HepG2 (cell line): Measurements from ENCODE around the gene SEPTIN2. TPM values are rescaled to one million over a fixed set of nuclear protein-coding genes. Genes with fewer than 3 reads are reported as not detected.
A peak's percentile ranks its signal among the peaks of the same experiment; 100 is the strongest.

ENCODE experiments used
- ARNT2 ChIP-seq: sonication (generic); formaldehyde crosslinking; IDR thresholded peaks from 2 replicates; pipeline ENCODE4 v1.8.0; 2022; ENCODE audit warnings: mild to moderate bottlenecking, low read depth, missing genetic modification reagents, moderate library complexity
- ATF7 ChIP-seq, 2 experiments: fragments of 450-650 bp in 1 of 2; sonication (generic) in 1 of 2; formaldehyde crosslinking in 1 of 2; IDR thresholded peaks; 2 replicates each; pipeline versions ENCODE4 v1.4.0 to v1.6.1; 2016 to 2020; ENCODE audit warnings: antibody characterized with exemption in 1 of 2, mild to moderate bottlenecking in 1 of 2, missing genetic modification reagents in 1 of 2
- DBP ChIP-seq: sonication (generic); formaldehyde crosslinking; IDR thresholded peaks from 2 replicates; pipeline ENCODE4 v1.4.0; 2020; ENCODE audit warnings: missing genetic modification reagents; ENCODE audit errors: not compliant biosample characterization
- HMGA1 ChIP-seq: sonication (generic); formaldehyde crosslinking; conservative IDR thresholded peaks from 2 replicates; pipeline ENCODE4 v1.4.0; 2020; ENCODE audit warnings: missing genetic modification reagents
- NCOA2 ChIP-seq: sonication (generic); formaldehyde crosslinking; IDR thresholded peaks from 2 replicates; pipeline ENCODE4 v1.8.0; 2022; ENCODE audit warnings: inconsistent platforms
- PHB2 ChIP-seq: fragments of 450-650 bp; IDR thresholded peaks from 2 replicates; pipeline ENCODE4 v1.6.1; 2018; ENCODE audit not compliant: partially characterized antibody
- PRMT3 ChIP-seq: sonication (generic); formaldehyde crosslinking; IDR thresholded peaks from 2 replicates; pipeline ENCODE4 v1.8.1; 2022; ENCODE audit warnings: low read depth, mild to moderate bottlenecking, moderate library complexity, missing genetic modification reagents, borderline replicate concordance
- RARG ChIP-seq: sonication (generic); formaldehyde crosslinking; IDR thresholded peaks from 2 replicates; pipeline ENCODE4 v1.4.0; 2020; ENCODE audit warnings: low read depth, mild to moderate bottlenecking, missing genetic modification reagents
- SP2 ChIP-seq: sonication (generic); formaldehyde crosslinking; IDR thresholded peaks from 2 replicates; pipeline ENCODE4 v1.5.1; 2020; ENCODE audit warnings: mild to moderate bottlenecking, missing genetic modification reagents
- TBX3 ChIP-seq: fragments of 450-650 bp; IDR thresholded peaks from 2 replicates; pipeline ENCODE4 v1.6.1; 2017; ENCODE audit warnings: antibody characterized with exemption, mild to moderate bottlenecking, inconsistent platforms, borderline replicate concordance
- YEATS4 ChIP-seq: sonication (generic); formaldehyde crosslinking; IDR thresholded peaks from 2 replicates; pipeline ENCODE4 v1.4.0; 2020; ENCODE audit warnings: missing genetic modification reagents, borderline replicate concordance
- ZNF18 ChIP-seq: sonication (generic); formaldehyde crosslinking; IDR thresholded peaks from 2 replicates; pipeline ENCODE4 v1.8.0; 2022; ENCODE audit warnings: mild to moderate bottlenecking, missing genetic modification reagents; ENCODE audit not compliant: insufficient replicate concordance
- ZNF441 ChIP-seq: sonication (generic); formaldehyde crosslinking; IDR thresholded peaks from 2 replicates; pipeline ENCODE4 v1.7.0; 2021; ENCODE audit warnings: missing genetic modification reagents, borderline replicate concordance
- ZNF552 ChIP-seq: sonication (generic); formaldehyde crosslinking; IDR thresholded peaks from 2 replicates; pipeline ENCODE4 v1.9.0; 2022; ENCODE audit warnings: missing genetic modification reagents, mild to moderate bottlenecking, borderline replicate concordance
- ZNF674 ChIP-seq: sonication (generic); formaldehyde crosslinking; IDR thresholded peaks from 2 replicates; pipeline ENCODE4 v1.5.0; 2020; ENCODE audit warnings: low read depth, mild to moderate bottlenecking, missing genetic modification reagents
- polyA plus RNA-seq, 8 experiments: library from polyadenylated mRNA; depleted of rRNA in 3 of 8; stranded (reverse) in 7 of 8; unstranded in 1 of 8; fragments of >200 nt; fragmentation: Illumina TruSeq in 4 of 8; extraction: Trizol in 4 of 8; gene quantifications; 2 replicates each; pipeline versions ENCODE4 v1.2.1 to v1.2.3, GENCODE V29; 2011 to 2016; ENCODE audit warnings: low read depth in 4 of 8, missing spikeins in 1 of 8, mixed read lengths in 1 of 8; ENCODE audit not compliant: insufficient read depth in 1 of 8
- total RNA-seq, 5 experiments: library from RNA; depleted of rRNA; stranded (reverse); fragments of >200 nt; fragmentation: Illumina TruSeq; extraction: Trizol; gene quantifications; 2 replicates each; pipeline ENCODE4 v1.2.3, GENCODE V29; 2016; ENCODE audit warnings: low read depth in 1 of 5
- TF ChIP-seq, protein P1 (sequence below): IDR thresholded peaks from 2 replicates; pipeline ENCODE4 v1.6.1; 2012; ENCODE audit warnings: inconsistent platforms
- TF ChIP-seq, protein P2 (sequence below): sonication (generic); formaldehyde crosslinking; IDR thresholded peaks from 2 replicates; pipeline ENCODE4 v1.4.0; 2020; ENCODE audit warnings: missing genetic modification reagents, borderline replicate concordance
- TF ChIP-seq, protein P3 (sequence below): sonication (generic); formaldehyde crosslinking; conservative IDR thresholded peaks from 2 replicates; pipeline ENCODE4 v1.4.0; 2020; ENCODE audit warnings: missing genetic modification reagents
- TF ChIP-seq, protein P4 (sequence below): sonication (generic); formaldehyde crosslinking; IDR thresholded peaks from 2 replicates; pipeline ENCODE4 v1.4.0; 2020; ENCODE audit warnings: missing genetic modification reagents

SEPTIN2 gene
- total and polyA plus RNA-seq, 2 of the 13 experiments (the other 11 are each of a cell fraction or from before 2014, with no cell fraction given) = 493 to 733 TPM

DNA sequence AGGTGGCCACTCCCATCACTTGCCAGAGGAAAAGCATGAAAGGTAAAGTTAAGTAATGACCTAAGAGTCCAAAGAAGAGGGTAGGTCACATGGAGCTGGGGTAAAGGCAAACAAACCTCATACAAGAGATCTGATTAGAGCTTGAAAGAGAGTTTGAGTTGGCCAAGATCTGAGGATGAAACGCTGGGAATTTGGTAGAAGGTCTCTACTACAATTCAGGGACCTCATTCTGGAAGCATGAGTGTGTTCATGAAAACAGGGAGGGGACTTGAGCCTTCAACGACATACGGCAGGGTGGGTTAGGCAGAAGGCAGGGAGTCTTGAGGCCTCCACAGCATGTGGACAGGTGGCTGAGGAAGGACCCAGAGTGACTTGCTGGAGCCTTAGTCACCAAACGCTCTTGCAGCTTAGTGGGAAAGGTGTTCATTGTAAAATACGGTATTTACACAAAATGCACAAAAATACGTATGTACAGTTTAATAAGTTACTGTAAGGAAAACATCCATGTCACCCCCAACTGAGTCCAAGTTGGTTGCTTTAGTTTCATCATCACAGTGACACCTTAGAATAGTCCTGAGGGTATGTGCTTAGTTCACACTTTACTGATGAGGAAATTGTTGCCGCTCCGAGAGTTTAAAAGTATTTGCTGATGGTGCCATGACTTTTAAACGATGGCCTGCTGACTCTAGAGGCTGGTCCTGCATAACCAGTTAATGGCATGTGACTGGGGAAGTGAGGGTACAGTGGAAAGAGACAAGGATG, 35.3 kb downstream of the SEPTIN2 start (continued):
- TF ChIP-seq DBP (no peak), ARNT2 (CRISPR knock-in tag) (peak; percentile 23; the same call in 1 of the 2 replicates), YEATS4 (CRISPR knock-in tag) (no peak), NCOA2 (CRISPR knock-in tag) (peak; percentile 62), SP2 (CRISPR knock-in tag) (no peak), HMGA1 (CRISPR knock-in tag) (no peak), PHB2 (no peak), ZNF674 (CRISPR knock-in tag) (no peak), ZNF441 (no peak; the same call in 1 of the 2 replicates), PRMT3 (no peak; the same call in 1 of the 2 replicates), RARG (CRISPR knock-in tag) (no peak), ZNF18 (CRISPR knock-in tag) (no peak), ATF7 (IDR thresholded peaks at IDR 0.05) (peak; percentile 18; the same call in 1 of the 2 replicates), ATF7 (CRISPR knock-in tag; IDR thresholded peaks at IDR 0.05) (no peak), TBX3 (0 out of 2 replicates have a peak, but pooled peaks have one; percentile 11), ZNF552 (CRISPR knock-in tag) (no peak)
- TF ChIP-seq, protein P1, sequence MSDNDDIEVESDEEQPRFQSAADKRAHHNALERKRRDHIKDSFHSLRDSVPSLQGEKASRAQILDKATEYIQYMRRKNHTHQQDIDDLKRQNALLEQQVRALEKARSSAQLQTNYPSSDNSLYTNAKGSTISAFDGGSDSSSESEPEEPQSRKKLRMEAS = peak; percentile 53; the same call in 1 of the 2 replicates
- TF ChIP-seq, protein P2, sequence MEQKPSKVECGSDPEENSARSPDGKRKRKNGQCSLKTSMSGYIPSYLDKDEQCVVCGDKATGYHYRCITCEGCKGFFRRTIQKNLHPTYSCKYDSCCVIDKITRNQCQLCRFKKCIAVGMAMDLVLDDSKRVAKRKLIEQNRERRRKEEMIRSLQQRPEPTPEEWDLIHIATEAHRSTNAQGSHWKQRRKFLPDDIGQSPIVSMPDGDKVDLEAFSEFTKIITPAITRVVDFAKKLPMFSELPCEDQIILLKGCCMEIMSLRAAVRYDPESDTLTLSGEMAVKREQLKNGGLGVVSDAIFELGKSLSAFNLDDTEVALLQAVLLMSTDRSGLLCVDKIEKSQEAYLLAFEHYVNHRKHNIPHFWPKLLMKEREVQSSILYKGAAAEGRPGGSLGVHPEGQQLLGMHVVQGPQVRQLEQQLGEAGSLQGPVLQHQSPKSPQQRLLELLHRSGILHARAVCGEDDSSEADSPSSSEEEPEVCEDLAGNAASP = peak; percentile 26; the same call in 1 of the 2 replicates
- TF ChIP-seq, protein P3, sequence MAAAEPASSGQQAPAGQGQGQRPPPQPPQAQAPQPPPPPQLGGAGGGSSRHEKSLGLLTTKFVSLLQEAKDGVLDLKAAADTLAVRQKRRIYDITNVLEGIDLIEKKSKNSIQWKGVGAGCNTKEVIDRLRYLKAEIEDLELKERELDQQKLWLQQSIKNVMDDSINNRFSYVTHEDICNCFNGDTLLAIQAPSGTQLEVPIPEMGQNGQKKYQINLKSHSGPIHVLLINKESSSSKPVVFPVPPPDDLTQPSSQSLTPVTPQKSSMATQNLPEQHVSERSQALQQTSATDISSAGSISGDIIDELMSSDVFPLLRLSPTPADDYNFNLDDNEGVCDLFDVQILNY = no peak
- TF ChIP-seq, protein P4, sequence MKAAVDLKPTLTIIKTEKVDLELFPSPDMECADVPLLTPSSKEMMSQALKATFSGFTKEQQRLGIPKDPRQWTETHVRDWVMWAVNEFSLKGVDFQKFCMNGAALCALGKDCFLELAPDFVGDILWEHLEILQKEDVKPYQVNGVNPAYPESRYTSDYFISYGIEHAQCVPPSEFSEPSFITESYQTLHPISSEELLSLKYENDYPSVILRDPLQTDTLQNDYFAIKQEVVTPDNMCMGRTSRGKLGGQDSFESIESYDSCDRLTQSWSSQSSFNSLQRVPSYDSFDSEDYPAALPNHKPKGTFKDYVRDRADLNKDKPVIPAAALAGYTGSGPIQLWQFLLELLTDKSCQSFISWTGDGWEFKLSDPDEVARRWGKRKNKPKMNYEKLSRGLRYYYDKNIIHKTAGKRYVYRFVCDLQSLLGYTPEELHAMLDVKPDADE (CRISPR knock-in tag) = no peak
